HUES64 (cell line): Measurements from ENCODE around the gene CD83. TPM values are rescaled to one million over a fixed set of nuclear protein-coding genes. Genes with fewer than 3 reads are reported as not detected.
"Not testable (repeated sequence)": the region's sequence is repeated elsewhere in the genome, so short reads cannot be mapped to it uniquely, and the experiment has no call there.

ENCODE experiments used
- H3K27ac ChIP-seq: 2 replicates; pipeline ENCODE4 v1.7.0; 2013; ENCODE audit warnings: low read depth, low read length, inconsistent platforms
- H3K27me3 ChIP-seq: 2 replicates; pipeline ENCODE4 v1.6.1; 2013; ENCODE audit warnings: mild to moderate bottlenecking, low read length; ENCODE audit not compliant: insufficient read depth
- H3K36me3 ChIP-seq: 2 replicates; pipeline ENCODE4 v1.6.1; 2013; ENCODE audit warnings: mild to moderate bottlenecking, low read length; ENCODE audit not compliant: insufficient read depth
- H3K4me1 ChIP-seq: 2 replicates; pipeline ENCODE4 v1.6.1; 2013; ENCODE audit warnings: mild to moderate bottlenecking, low read length, moderate library complexity; ENCODE audit not compliant: insufficient read depth
- H3K4me3 ChIP-seq: 2 replicates; pipeline ENCODE4 v1.5.1; 2013; ENCODE audit warnings: mild to moderate bottlenecking, low read length, moderate library complexity
- H3K9ac ChIP-seq: 2 replicates; pipeline ENCODE4 v1.6.1; 2013; ENCODE audit warnings: mild to moderate bottlenecking, low read depth, low read length
- H3K9me3 ChIP-seq: 2 replicates; pipeline ENCODE4 v1.6.1; 2013; ENCODE audit warnings: low read depth, low read length; ENCODE audit not compliant: insufficient read depth
- WGBS: fragments of 150-250, 120-280 bp; methylation state at CpG from one replicate; pipeline ENCODE4 v1.1.7; 2013; ENCODE audit warnings: missing lambda C conversion rate; 5-methylcytosine and 5-hydroxymethylcytosine counted together
- polyA plus RNA-seq, 2 experiments: library from polyadenylated mRNA; stranded (reverse); fragments of 50-300 nt; gene quantifications; one replicate each; pipeline ENCODE4 v1.2.3, GENCODE V29; 2013

Gene CD83, protein sequence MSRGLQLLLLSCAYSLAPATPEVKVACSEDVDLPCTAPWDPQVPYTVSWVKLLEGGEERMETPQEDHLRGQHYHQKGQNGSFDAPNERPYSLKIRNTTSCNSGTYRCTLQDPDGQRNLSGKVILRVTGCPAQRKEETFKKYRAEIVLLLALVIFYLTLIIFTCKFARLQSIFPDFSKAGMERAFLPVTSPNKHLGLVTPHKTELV
- polyA plus RNA-seq (2013, experiment 1 of 2) = 5.8 TPM
- 6.1 TPM for polyA plus RNA-seq (2013, experiment 2 of 2)

DNA sequence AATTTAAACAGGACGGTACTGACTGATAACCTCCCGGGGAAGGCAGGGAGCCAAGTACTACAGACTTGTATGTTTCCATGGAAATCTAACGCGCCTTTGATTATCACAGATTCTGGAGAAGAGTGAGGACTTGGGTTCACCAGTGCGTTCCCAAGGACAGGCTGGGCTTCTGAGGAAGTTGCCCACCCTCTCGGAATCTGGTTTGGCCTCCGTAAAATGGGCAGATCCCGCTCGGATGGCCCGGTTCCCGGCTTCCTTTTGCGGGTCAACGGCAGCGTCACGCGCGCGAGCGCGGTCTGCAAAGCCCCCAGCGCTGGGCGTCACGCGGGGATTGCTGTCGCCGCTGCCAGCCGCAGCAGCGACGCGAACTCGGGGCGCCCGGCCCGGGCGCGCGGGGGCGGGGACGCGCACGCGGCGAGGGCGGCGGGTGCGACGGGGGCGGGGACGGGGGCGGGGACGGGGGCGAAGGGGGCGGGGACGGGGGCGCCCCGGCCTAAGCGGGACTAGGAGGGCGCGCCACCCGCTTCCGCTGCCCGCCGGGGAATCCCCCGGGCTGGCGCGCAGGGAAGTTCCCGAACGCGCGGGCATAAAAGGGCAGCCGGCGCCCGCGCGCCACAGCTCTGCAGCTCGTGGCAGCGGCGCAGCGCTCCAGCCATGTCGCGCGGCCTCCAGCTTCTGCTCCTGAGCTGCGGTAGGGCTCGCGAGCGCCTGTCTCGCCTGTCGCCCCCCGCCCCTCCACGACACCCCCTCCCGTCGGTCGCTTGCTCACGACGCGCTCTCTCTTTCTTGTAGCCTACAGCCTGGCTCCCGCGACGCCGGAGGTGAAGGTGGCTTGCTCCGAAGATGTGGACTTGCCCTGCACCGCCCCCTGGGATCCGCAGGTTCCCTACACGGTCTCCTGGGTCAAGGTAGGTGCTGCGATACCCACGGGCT is at the start of gene CD83:
TSS of gene CD83 (plus strand) at position 615 of the 933 bp plus-strand sequence. CDS start at position 655, 40 bp downstream.
- WGBS = under 1% methylated on average over 95 of the region's 106 CpGs
- Histone ChIP-seq H3K27me3 (peaks cover 26% of the 10 kb centered on the region), H3K4me3 (peak within 1 kb of the TSS; percentile 94), H3K9me3 (no peaks in the 10 kb centered on the region), H3K4me1 (no peaks in the 10 kb centered on the region; the same call in 1 of the 2 replicates), H3K9ac (peak within 1 kb of the TSS; percentile 68), H3K27ac (no peak within 1 kb of the TSS), H3K36me3 (no peaks in the 10 kb centered on the region)

DNA sequence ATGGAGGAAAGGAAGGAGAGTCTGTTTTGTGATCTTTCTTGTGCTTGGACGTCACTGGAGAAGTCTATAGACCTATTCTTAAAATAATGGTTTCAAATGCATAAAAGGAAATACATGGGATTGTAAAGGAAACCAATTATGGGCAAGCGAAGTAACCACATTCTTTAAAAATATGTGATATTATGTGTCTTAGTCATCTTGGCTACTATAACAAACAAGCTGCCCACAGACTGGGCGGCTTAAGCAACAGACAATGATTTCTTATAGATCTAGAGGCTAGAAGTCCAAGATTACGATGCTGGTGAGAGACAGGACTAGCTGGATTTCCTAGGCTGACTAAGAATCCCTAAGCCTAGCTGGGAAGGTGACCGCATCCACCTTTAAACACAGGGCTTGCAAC is 49.4 kb upstream of the CD83 start:
- Histone ChIP-seq H3K4me3 (no peak overlapping the region), H3K27me3 (no peaks in the 10 kb centered on the region), H3K36me3 (no peaks in the 10 kb centered on the region), H3K9ac (no peak overlapping the region), H3K4me1 (no peaks in the 10 kb centered on the region), H3K9me3 (no peaks in the 10 kb centered on the region), H3K27ac (no peak overlapping the region)
- WGBS = 87% methylated on average over 3 of the region's 5 CpGs

DNA sequence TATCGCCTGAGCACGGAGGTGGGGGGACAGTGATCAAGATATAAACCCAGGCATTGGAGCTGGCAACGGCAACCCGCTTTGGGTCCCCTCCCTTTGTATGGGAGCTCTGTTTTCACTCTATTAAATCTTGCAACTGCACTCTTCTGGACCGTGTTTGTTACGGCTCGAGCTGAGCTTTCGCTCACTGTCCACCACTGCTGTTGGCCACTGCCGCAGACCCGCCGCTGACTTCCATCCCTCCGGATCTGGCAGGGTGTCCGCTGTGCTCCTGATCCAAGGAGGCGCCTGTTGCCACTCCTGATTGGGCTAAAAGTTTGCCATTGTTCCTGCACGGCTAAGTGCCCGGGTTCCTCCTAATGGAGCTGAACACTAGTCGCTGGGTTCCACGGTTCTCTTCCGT is 48.9 kb upstream of the CD83 start:
- Histone ChIP-seq H3K9ac (no peak overlapping the region), H3K9me3 (no peaks in the 10 kb centered on the region), H3K36me3 (no peaks in the 10 kb centered on the region)

DNA sequence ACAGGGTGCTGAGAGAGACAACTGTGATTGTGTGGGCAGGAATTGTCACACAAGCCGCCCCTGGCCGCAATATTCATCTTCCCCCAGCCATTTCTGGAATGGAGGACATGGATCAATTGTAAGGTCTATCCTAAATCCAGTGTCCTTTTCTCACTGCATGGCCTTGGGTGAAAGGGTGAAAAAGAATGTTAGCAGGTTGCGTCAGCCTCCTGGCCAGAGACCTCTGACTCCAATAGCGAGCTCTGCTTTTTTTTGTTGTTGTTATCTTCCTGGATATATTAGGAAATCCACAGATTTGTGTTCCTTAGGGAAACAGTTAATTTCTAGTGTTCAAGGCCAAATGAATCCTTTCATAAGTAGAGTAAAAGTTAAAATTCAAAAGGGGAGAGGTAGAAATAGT is 47.1 kb upstream of the CD83 start:
- no peaks in the 10 kb centered on the region for H3K36me3 ChIP-seq
- WGBS = 87% methylated on average over 4 of the region's 4 CpGs
- no peak overlapping the region for H3K9ac ChIP-seq
- H3K27me3 ChIP-seq = no peaks in the 10 kb centered on the region
- no peak overlapping the region for H3K4me3 ChIP-seq
- H3K4me1 ChIP-seq = 0 out of 2 replicates have a peak, but pooled peaks cover 4% of the 10 kb centered on the region
- no peaks in the 10 kb centered on the region for H3K9me3 ChIP-seq
- H3K27ac ChIP-seq = no peak overlapping the region

More for the DNA sequence above, 48.9 kb upstream of the CD83 start:
- Histone ChIP-seq H3K27me3 (no peaks in the 10 kb centered on the region), H3K27ac (no peak overlapping the region), H3K4me3 (no peak overlapping the region), H3K4me1 (no peaks in the 10 kb centered on the region)
- WGBS = 96% methylated on average over 19 of the region's 19 CpGs

DNA sequence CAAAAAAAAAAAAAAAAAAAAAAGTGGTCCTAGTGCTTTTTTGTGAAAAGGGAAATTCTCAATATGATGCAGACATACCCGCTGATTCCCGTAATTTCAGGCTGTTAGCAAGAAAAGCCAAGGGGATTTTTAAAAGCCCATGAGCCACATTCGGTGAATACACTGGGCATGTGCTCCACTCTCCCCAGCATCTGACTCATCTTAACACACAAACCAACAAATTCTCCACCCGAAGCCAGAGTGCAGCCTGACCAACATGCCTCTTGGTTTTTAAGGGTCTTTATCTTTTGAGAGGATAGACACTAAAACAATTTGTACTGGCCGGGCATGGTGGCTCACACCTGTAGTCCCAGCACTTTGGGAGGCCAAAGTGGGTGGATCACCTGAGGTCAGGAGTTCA is 45.5 kb upstream of the CD83 start:
- H3K9me3 ChIP-seq = no peaks in the 10 kb centered on the region
- H3K36me3 ChIP-seq = no peaks in the 10 kb centered on the region
- 88% methylated on average over 5 of the region's 5 CpGs for WGBS
- no peak overlapping the region for H3K4me3 ChIP-seq
- no peaks in the 10 kb centered on the region for H3K27me3 ChIP-seq
- H3K9ac ChIP-seq = no peak overlapping the region
- no peak overlapping the region for H3K27ac ChIP-seq
- H3K4me1 ChIP-seq = 0 out of 2 replicates have a peak, but pooled peaks cover 5% of the 10 kb centered on the region

DNA sequence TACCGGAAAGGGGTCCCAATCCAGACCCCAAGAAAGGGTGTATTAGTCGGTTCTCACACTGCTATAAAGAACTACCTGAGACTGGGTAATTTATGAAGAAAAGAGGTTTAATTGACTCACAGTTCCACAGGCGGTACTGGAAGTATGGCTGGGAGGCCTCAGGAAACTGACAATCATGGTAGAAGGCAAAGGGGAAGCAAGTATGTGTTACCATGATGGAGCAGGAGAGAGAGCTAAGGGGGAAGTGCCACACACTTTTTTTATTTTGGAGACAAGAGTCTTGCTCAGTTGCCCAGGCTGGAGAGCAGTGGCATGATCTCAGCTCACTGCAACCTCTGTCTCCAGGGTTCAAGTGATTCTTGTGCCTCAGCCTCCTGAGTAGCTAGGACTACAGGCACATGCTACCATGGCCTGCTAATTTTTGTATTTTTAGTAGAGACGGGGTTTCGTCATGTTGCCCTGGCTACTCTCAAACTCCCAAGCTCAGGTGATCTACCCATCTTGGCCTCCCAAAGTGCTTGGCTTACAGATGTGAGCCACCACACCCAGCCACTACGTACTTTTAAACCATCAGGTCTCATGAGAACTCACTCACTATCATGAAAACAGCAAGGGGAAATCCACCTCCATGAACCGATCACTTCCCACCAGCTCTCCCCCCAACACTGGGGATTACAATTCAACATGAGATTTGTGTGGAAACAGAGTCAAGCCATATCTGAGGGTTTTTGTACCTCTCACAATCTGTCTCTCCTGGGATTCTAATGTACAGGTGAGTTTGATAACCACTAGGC is 43.8 kb upstream of the CD83 start:
- not testable (repeated sequence) for H3K4me1 ChIP-seq, H3K27ac ChIP-seq, H3K27me3 ChIP-seq, H3K36me3 ChIP-seq, H3K9me3 ChIP-seq, H3K9ac ChIP-seq, H3K4me3 ChIP-seq
- 94% methylated on average over 7 of the region's 7 CpGs for WGBS

DNA sequence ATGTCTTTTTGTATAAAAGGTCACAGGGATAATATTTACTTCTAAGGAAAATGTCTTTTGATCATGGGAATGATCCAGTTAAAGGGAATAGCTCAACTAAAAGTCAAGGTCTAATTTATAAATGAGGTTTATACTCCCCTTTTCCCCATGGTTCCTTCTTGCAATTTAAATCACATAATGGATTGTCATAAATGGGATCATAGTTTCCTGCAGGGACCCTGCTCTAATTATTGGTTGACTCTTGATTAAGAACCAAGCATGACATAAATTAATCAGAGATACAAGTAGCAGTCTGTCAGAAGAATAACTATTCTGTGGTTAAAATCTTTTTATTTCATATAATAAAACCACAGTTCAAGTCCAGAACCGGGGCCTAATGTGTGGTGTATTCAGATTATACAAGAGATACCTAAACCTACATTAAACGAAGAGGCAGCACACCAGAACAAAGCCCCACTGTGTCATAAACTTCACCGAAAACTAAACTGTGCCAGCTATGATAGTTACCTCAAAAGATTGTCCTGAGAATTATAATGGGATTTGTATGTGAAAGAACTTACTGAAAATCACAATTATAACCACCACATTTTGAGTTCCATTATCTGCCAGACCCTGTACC is 43.0 kb upstream of the CD83 start:
- no peak overlapping the region for H3K9ac ChIP-seq

DNA sequence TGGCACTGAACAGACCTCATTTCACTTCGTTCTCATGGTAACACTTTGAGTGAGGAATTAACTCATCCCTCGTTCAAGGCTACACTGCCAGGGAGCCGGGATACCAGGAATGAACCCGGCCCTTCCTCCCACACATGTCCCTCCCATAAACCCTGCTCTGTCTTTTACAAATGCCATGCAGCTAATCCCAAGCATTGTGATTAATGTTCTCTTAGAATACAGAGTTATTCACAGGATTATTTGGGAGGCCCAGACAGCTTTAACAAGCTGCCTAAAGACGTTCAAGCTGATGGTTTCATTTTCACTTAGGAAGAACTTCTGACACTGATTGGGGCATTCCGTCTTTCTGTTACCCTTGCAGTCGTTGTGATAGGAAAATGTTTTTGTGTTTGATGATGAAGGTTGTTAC is 42.5 kb upstream of the CD83 start:
- no peaks in the 10 kb centered on the region for H3K36me3 ChIP-seq
- H3K4me3 ChIP-seq = no peak overlapping the region
- 49% methylated on average over 7 of the region's 7 CpGs for WGBS
- H3K27me3 ChIP-seq = no peaks in the 10 kb centered on the region
- no peak overlapping the region for H3K9ac ChIP-seq
- H3K4me1 ChIP-seq = 0 out of 2 replicates have a peak, but pooled peaks cover 5% of the 10 kb centered on the region
- H3K9me3 ChIP-seq = no peaks in the 10 kb centered on the region
- H3K27ac ChIP-seq = no peak overlapping the region

More for the DNA sequence above, 43.0 kb upstream of the CD83 start:
- Histone ChIP-seq H3K4me1 (0 out of 2 replicates have a peak, but pooled peaks cover 5% of the 10 kb centered on the region), H3K36me3 (no peaks in the 10 kb centered on the region), H3K27me3 (no peaks in the 10 kb centered on the region), H3K4me3 (no peak overlapping the region), H3K27ac (no peak overlapping the region), H3K9me3 (no peaks in the 10 kb centered on the region)
- no CpG with 5 or more reads among the region's 3 CpGs for WGBS

DNA sequence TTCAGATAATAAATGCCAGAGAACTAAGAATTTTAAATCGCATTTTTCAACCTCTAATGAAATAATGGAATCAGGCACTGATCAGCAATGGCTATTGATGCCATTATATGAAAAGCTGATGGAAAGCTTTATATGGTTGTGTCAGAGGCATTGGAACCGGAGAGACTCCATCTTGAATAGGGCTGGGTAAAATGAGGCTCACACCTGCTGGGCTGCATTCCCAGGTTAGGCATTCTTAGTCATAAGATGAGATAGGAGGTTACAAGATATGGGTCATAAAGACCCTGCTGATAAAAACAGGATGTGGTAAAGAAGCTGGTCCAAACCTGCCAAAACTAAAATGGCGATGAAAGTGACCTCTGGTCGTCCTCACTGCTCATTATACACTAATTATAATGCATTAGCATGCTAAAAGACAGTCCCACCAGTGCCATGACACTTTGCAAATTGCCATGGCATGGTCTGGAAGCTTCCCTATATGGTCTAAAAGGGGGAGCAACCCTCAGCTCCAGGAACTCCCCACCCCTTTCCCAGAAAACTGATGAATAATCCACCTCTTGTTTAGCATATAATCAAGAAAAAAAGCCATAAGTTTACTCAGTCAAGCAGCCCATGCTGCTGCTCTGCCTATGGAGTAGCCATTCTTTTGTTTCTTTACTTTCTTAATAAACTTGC is 40.2 kb upstream of the CD83 start:
- Histone ChIP-seq H3K9ac (no peak overlapping the region), H3K27ac (no peak overlapping the region), H3K9me3 (no peaks in the 10 kb centered on the region), H3K4me1 (0 out of 2 replicates have a peak, but pooled peaks cover 5% of the 10 kb centered on the region), H3K4me3 (no peak overlapping the region), H3K27me3 (no peaks in the 10 kb centered on the region), H3K36me3 (no peaks in the 10 kb centered on the region)
- WGBS = 94% methylated on average over 4 of the region's 4 CpGs

DNA sequence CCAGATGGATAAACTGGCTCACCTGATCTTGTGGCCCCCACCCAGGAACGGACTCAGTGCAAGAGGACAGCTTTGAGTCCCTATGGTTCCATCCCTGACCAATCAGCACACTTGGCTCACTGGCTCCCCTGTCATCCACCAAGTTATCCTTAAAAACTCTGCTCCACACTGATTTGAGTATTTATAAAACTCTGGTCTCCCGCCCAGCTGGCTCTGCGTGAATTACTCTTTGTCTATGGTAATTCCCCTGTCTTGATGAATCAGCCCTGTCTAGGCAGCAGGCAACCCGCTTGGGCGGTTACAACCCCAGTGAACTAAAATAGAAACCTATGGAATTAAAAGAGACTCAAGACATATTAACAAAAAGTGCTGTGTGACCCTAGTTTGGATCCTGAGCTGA is 38.1 kb upstream of the CD83 start:
- Histone ChIP-seq H3K27me3 (no peaks in the 10 kb centered on the region), H3K9ac (no peak overlapping the region)
- WGBS = 84% methylated on average over 5 of the region's 5 CpGs

More for the DNA sequence above, 38.1 kb upstream of the CD83 start:
- H3K4me1 ChIP-seq = peaks cover 8% of the 10 kb centered on the region; the same call in 1 of the 2 replicates
- no peak overlapping the region for H3K27ac ChIP-seq
- H3K4me3 ChIP-seq = no peak overlapping the region
- H3K9me3 ChIP-seq = no peaks in the 10 kb centered on the region
- no peaks in the 10 kb centered on the region for H3K36me3 ChIP-seq
